ENCODE results near the gene OTUB2.

GRCh38 chr14:93982230-93983007, 43.7 kb upstream of the OTUB2 start:
- no peak for TF ChIP-seq CTCF (IDR thresholded peaks at IDR 0.05; ENCODE audit: low read depth, low read length)
- TF ChIP-seq EZH2phosphoT487 (IDR thresholded peaks at IDR 0.05; ENCODE audit: low read depth): no peak
